ENCODE data around the gene ITPKC.
A peak's percentile ranks its signal among the peaks of the same experiment; 100 is the strongest.

ITPKC gene

GRCh38 chr19:40755248-40755624, 38.3 kb downstream of the ITPKC start:
- no peak for TF ChIP-seq CTCF (IDR thresholded peaks at IDR 0.05; ENCODE audit: insufficient read depth, low read depth, low read length, missing control alignments)
- no peak overlapping the region for H3K4me3 ChIP-seq (ENCODE audit: low read length)
- no peak for DNase-seq (ENCODE audit: low read depth)

DNA sequence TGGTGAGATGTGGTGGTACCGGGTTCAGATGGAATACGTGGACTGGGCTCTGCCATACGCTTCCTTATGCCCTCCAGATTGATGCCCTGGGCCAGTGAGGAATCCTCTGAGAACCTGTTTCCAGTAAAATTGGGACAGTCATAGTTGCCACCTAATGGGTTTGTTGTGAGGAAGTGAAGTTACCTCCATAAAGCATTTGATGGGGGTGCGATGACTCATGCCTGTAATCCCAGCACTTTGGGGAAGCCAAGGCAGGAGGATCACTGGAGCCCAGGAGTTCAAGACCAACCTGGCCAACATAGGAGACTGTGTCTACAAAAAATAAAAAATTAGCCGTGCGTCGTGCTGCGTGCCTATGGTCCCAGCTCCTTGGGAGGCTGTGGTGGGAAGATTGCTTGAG, 38.9 kb downstream of the ITPKC start:
- no peak overlapping the region for H3K4me3 ChIP-seq (ENCODE audit: low read length)
- TF ChIP-seq CTCF (IDR thresholded peaks at IDR 0.05; ENCODE audit: insufficient read depth, low read depth, low read length, missing control alignments): no peak
- DNase-seq (ENCODE audit: low read depth): no peak

GRCh38 chr19:40756502-40757110, 39.7 kb downstream of the ITPKC start:
- no peak overlapping the region for H3K4me3 ChIP-seq (ENCODE audit: low read length)
- no peak for TF ChIP-seq CTCF (IDR thresholded peaks at IDR 0.05; ENCODE audit: insufficient read depth, low read depth, low read length, missing control alignments)
- peak; percentile 74 for DNase-seq (ENCODE audit: low read depth)

- TF ChIP-seq CTCF (IDR thresholded peaks at IDR 0.05; ENCODE audit: insufficient read depth, low read depth, low read length, missing control alignments): no peak
- DNase-seq (ENCODE audit: low read depth): no peak
- no peak overlapping the region for H3K4me3 ChIP-seq (ENCODE audit: low read length)
These were observed 41.6 kb downstream of the ITPKC start for GRCh38 chr19:40758491-40758890.

GRCh38 chr19:40759352-40759751, 42.4 kb downstream of the ITPKC start:
- no peak for TF ChIP-seq CTCF (IDR thresholded peaks at IDR 0.05; ENCODE audit: insufficient read depth, low read depth, low read length, missing control alignments)
- no peak overlapping the region for H3K4me3 ChIP-seq (ENCODE audit: low read length)
- no peak for DNase-seq (ENCODE audit: low read depth)

GRCh38 chr19:40762754-40763470, 46.0 kb downstream of the ITPKC start:
- no peak overlapping the region for H3K4me3 ChIP-seq (ENCODE audit: low read length)
- DNase-seq (ENCODE audit: low read depth): no peak
- no peak for TF ChIP-seq CTCF (IDR thresholded peaks at IDR 0.05; ENCODE audit: insufficient read depth, low read depth, low read length, missing control alignments)

- H3K4me3 ChIP-seq (ENCODE audit: low read length): no peak overlapping the region
- TF ChIP-seq CTCF (IDR thresholded peaks at IDR 0.05; ENCODE audit: insufficient read depth, low read depth, low read length, missing control alignments): no peak
- DNase-seq (ENCODE audit: low read depth): no peak
These were observed 46.6 kb downstream of the ITPKC start for GRCh38 chr19:40763526-40763925.

All from epithelial cell of esophagus (primary cell).